HG02798 (cell line): ENCODE measurements around the gene KANTR.
A peak's percentile ranks its signal among the peaks of the same experiment; 100 is the strongest.

Experiments
- ATAC-seq: cut with Tn5 transposase; IDR thresholded peaks from one replicate; pipeline ENCODE4 v1.9.1; 2021; ENCODE audit warnings: mild to moderate bottlenecking; ENCODE audit not compliant: unreplicated experiment, poor library complexity

KANTR gene

DNA sequence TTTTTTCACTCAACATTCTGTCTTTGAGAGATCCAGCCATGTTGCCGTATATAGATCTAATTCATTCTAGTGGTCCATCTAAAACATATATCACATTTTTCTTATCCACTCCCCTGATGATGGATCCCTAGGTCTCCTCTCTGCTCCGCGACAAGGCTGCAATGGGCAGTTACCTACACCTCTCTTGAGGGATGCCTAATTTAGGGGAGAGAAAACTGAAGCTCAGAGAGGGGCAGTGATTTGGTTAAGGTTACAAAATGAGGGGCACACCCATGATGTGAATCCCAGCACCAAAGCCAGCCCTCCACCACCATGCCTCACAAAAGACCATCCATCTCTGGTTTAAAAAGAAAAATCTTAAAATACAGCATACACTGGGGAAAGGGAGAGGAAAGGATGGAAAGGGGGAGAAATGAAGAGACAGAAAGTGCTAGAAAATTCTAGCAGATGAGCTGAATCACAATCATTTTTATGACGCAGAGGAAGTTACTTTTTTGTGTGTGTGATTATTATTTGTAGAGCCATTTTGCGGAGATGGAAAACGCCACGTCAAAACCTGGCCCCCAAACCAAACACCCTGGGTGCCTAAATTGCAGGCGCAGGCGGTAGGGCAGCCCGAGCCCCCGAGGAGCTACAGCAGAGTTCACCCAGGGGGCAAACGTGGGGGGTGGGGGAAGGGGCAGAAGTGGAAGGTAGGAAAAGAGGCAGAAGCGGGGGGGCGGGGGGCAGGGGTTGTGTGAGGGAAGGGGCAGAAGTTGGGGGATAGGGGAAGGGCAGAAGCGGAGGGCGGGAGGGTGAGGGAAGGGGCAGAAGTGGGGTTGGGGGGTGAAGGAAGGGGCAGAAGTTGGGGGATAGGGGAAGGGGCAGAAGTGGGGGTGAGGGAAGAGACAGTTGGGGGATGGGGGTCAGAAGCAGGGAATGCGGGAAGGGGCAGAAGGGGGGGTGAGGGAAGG, 13.0 kb upstream of the KANTR start:
- ATAC-seq = no peak

- peak; percentile 95 for ATAC-seq
Measured at GRCh38 chrX:53081925-53082772, 11.8 kb upstream of the KANTR start, which contains the start of gene TSPYL2. Gene TSPYL2 (plus strand): TSS chrX:53082367. CDS start chrX:53082499, 132 bp downstream.

DNA sequence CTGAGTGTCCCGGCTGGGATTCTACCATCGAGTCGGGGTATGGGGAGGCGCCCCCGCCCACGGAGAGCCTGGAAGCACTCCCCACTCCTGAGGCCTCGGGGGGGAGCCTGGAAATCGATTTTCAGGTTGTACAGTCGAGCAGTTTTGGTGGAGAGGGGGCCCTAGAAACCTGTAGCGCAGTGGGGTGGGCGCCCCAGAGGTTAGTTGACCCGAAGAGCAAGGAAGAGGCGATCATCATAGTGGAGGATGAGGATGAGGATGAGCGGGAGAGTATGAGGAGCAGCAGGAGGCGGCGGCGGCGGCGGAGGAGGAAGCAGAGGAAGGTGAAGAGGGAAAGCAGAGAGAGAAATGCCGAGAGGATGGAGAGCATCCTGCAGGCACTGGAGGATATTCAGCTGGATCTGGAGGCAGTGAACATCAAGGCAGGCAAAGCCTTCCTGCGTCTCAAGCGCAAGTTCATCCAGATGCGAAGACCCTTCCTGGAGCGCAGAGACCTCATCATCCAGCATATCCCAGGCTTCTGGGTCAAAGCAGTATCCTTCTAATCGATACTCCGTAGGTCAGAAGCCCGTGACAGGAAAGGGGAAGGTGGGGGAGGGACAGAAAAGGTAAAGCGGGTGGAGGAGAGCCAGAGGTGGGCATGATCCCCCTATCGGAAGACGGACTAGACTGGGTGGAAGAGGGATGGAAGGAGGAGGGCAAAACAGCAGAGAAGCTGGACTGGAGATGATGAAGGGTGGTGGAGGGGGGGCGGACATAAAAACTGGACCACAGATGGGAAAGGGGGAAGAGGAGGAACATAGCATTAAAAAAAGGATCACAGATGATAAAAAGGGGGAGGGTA, 10.9 kb upstream of the KANTR start:
- no peak for ATAC-seq

GRCh38 chrX:53084043-53084570, 9.8 kb upstream of the KANTR start:
- ATAC-seq = no peak

- no peak for ATAC-seq
Measured at GRCh38 chrX:53084863-53085262, 9.1 kb upstream of the KANTR start.

DNA sequence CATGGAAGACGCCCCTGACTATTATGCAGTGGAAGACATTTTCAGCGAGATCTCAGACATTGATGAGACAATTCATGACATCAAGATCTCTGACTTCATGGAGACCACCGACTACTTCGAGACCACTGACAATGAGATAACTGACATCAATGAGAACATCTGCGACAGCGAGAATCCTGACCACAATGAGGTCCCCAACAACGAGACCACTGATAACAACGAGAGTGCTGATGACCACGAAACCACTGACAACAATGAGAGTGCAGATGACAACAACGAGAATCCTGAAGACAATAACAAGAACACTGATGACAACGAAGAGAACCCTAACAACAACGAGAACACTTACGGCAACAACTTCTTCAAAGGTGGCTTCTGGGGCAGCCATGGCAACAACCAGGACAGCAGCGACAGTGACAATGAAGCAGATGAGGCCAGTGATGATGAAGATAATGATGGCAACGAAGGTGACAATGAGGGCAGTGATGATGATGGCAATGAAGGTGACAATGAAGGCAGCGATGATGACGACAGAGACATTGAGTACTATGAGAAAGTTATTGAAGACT, 8.2 kb upstream of the KANTR start:
- no peak for ATAC-seq

DNA sequence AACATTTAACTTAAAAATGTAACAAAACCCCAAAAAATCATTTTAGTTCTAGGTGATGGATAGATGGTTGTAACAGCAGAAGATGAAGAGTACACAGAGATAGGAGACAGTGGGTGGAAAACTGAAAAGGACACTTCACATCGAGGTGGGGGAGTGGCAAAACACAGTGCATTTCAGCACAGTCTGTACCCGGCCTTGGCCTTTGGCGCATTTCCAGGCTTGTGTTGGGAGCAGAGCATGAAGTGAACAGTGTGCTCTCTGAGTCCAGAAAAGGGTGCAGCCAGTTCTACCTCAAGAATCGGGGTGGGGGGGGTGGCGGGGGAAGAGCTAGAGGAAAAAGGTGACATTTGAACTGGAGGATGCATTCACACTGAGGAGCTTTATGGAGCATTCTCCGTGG, 7.5 kb upstream of the KANTR start:
- no peak for ATAC-seq

GRCh38 chrX:53087388-53087831, 6.5 kb upstream of the KANTR start:
- ATAC-seq = no peak

GRCh38 chrX:53088136-53088974, 5.6 kb upstream of the KANTR start:
- ATAC-seq = peak; percentile 62

DNA sequence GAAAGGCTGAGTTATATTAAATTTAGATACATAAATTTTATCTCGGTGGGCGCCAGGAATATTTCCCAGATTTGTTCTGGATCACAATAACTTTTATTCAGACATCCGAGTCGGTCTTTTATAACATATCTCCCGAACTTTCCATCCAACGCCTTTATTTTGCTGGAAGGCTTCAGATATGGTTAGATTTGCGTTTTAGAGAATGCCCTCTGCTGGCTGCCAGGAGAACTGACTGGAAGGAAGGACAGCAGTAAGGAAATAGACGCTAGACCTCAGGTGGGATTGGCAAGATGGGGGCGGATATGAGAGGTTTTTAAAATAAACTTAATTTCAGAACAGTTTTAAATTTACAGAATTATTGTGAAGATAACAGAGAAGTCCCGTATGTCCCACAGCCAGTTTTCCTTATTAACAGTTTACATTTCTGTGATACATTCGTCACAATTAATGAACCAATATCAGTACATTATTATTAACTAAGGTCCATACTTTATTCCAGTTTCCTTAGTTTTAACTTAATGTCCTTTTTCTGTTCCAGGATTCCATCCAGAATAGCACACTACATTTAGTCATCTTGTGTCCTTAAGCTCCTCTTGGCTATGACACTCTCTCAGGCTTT, 4.6 kb upstream of the KANTR start:
- no peak for ATAC-seq

GRCh38 chrX:53089925-53090324, 4.0 kb upstream of the KANTR start:
- no peak for ATAC-seq

GRCh38 chrX:53091354-53091753, 2.6 kb upstream of the KANTR start:
- no peak for ATAC-seq

DNA sequence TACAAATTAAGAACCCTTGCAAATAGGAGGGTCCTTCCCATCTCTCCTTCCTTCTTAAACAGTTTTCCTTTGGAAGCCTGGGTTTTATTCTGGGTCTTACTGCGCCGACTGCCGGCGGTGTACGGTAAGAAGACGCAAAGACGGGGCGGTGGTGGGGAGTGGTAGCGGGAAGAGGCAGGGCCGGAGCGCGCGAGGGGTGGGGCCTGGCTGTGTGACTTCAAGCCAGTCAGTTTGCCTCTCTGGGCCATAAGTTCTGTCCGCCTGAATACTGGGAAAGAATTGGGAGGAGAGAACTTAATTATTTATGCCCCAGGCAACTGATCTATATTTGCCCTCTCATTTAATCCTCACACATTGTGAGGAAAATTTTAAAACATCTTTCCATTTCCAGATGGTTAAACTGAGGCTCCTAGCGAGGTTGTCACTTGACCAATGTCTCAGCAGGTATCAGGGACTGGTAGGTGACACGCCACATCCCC, 726 bp upstream of the KANTR start:
- ATAC-seq = peak; percentile 46

GRCh38 chrX:53094582-53094905, 602 bp downstream of the KANTR start:
- ATAC-seq = no peak

DNA sequence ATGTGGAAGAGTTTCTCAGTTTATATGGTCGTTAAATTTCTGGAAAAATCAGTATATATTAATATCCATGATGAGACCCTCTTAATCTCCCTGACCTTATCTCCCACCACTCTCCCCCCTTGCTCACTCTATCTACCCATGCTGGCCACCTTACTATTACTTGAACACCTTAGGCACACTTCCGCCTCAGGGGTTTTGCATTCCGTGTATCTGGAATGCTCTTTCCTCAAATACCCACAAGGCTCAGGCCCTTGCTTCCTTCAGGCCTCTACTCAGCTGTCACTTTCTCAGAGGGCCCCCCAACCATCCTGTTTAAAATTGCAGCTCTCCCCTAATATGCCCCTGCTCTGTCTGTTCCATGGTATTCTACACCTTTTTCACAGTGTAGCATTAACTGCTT, 1.9 kb downstream of the KANTR start:
- ATAC-seq = no peak

DNA sequence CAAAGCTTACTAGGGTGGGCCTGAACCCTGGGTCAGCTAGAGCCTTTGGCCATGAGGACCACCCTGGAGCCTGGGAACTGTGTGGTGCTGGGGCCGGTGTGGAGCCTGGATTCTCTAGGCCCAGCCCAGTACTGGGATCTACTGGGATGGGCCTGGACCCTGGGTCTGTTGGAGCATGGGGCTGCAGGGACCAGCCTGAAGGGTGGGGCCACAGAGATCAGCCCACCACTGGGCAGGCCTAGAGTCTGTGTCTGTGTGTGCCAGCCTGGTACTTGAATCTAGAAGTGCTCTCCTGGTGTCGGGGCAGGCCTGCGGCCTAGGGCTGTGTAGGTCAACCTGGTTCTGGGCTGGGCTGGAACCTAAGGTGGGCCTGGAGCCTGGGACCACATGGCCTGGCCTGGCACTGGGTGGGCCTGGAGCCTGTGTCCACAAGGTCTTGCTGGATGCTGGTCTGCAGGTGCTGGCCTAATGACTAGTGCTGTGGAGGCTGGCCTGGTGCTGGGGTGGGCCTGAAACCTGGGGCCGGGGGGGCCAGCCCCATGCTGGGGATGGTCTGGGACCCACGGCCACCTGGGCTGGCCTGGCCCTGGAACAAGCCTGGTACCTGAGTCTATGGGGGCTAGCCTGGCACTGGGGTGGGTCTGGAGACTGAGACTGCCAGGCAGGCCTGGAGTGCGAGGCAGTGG, 21.1 kb downstream of the KANTR start:
- ATAC-seq = no peak

GRCh38 chrX:53115550-53115874, 21.6 kb downstream of the KANTR start:
- ATAC-seq = no peak

- ATAC-seq = no peak
Measured at GRCh38 chrX:53116101-53116500, 22.2 kb downstream of the KANTR start.
